ENCODE measurements around the gene SEMA3G.

The SEMA3G gene

GRCh38 chr3:52479037-52479876 is 34.4 kb upstream of the SEMA3G start:
- DNase-seq: no peak

- no peak for DNase-seq
Observed at GRCh38 chr3:52477796-52478095, 32.8 kb upstream of the SEMA3G start.

- no peak for DNase-seq
Observed at GRCh38 chr3:52477076-52477795, 32.3 kb upstream of the SEMA3G start.

- DNase-seq: no peak
Observed at GRCh38 chr3:52473026-52473425, 28.1 kb upstream of the SEMA3G start.

- no peak for DNase-seq
Observed at GRCh38 chr3:52472239-52473000, 27.5 kb upstream of the SEMA3G start.

- no peak for DNase-seq
Observed at GRCh38 chr3:52471371-52472238, 26.7 kb upstream of the SEMA3G start.

- DNase-seq: no peak
Observed at GRCh38 chr3:52470920-52471319, 26.0 kb upstream of the SEMA3G start.

- DNase-seq: no peak
Observed at GRCh38 chr3:52469001-52469400, 24.1 kb upstream of the SEMA3G start.

GRCh38 chr3:52468336-52468735 is 23.4 kb upstream of the SEMA3G start:
- no peak for DNase-seq

GRCh38 chr3:52463416-52463815 is 18.5 kb upstream of the SEMA3G start:
- DNase-seq: no peak

GRCh38 chr3:52461874-52462273 is 17.0 kb upstream of the SEMA3G start:
- DNase-seq: no peak

GRCh38 chr3:52458770-52459545 is 14.1 kb upstream of the SEMA3G start:
- DNase-seq: no peak

- no peak for DNase-seq
Observed at GRCh38 chr3:52458031-52458760, 13.3 kb upstream of the SEMA3G start.

- no peak for DNase-seq
Observed at GRCh38 chr3:52456800-52457183, 11.9 kb upstream of the SEMA3G start.

- no peak for DNase-seq
Observed at GRCh38 chr3:52456169-52456799, 11.4 kb upstream of the SEMA3G start.

- DNase-seq: peak; percentile 98
Observed at GRCh38 chr3:52455283-52456168, 10.6 kb upstream of the SEMA3G start, which contains the start of gene NISCH. NISCH (plus strand) TSS chr3:52455604; CDS start chr3:52455642, 38 bp downstream.

GRCh38 chr3:52454938-52455282 is 10.0 kb upstream of the SEMA3G start:
- DNase-seq: no peak

- no peak for DNase-seq
Observed at GRCh38 chr3:52454250-52454937, 9.5 kb upstream of the SEMA3G start.
